ENCODE results near the gene SAMD14. TPM values are rescaled to one million over a fixed set of nuclear protein-coding genes. Genes with fewer than 3 reads are reported as not detected.

Gene SAMD14
- polyA plus RNA-seq, 1 donor = 5.7 TPM

DNA sequence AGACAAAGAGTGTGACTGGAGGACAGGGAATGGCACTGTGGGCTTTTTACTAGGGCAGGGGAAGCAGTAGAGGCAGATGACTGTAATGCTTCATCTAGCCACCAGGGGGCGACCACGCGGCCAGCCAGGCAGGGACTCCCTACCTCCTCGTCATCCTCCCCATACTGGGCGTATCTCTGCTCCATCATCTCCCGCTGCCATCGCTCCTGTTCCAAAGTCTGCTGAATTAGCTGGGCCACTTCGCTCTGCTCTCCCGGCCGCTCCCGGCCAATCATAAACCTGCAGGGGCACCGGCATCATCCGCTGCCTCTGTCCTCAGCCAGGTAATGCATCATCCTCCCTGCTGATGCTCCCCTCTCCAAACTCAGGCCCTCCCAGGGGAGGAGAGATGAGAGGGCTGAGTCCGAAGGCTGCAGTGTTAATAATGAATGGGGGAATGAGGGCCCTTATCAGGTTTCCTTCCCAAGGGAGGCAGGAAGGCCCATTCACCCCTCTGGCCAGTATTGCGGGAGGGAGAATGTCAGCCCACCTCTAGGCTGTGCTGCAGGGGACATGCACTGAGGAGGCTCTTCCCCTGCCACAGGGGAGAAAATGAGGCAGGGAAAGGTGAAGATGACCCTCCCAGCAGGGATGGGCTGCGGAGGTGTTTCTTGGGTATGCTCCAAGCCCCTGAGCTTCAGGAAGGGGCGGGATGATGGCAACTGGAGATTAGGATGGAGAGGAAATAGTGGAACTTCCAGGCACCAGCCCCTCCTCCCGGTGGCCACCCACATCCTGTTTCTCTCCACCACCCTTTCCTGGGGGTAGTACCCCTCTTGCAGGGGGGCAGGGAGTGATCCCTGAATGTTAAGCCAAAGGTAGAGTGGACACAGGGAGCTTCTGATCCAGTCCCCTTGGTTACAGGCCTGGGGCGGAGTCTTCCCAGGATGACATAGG lies 10.3 kb upstream of the SAMD14 start:
- Histone ChIP-seq H3K27me3 (ENCODE audit: control insufficient read depth, insufficient read depth, low read length) (no peaks in the 10 kb centered on the region), H3K27ac (ENCODE audit: low read length) (no peak overlapping the region), H3K4me1 (ENCODE audit: control insufficient read depth, insufficient read depth, low read length) (peaks cover 11% of the 10 kb centered on the region), H3K36me3 (ENCODE audit: control insufficient read depth, insufficient read depth, low read length) (peaks cover 99% of the 10 kb centered on the region), H3K4me3 (ENCODE audit: low read length) (no peak overlapping the region), H3K9me3 (ENCODE audit: control insufficient read depth, low read depth, low read length) (peaks cover 3% of the 10 kb centered on the region)
- DNase-seq = peak; percentile 71 to 77
- 10% methylated on average over 2 of the region's 19 CpGs for WGBS (ENCODE audit: insufficient coverage, low lambda C conversion rate)

DNA sequence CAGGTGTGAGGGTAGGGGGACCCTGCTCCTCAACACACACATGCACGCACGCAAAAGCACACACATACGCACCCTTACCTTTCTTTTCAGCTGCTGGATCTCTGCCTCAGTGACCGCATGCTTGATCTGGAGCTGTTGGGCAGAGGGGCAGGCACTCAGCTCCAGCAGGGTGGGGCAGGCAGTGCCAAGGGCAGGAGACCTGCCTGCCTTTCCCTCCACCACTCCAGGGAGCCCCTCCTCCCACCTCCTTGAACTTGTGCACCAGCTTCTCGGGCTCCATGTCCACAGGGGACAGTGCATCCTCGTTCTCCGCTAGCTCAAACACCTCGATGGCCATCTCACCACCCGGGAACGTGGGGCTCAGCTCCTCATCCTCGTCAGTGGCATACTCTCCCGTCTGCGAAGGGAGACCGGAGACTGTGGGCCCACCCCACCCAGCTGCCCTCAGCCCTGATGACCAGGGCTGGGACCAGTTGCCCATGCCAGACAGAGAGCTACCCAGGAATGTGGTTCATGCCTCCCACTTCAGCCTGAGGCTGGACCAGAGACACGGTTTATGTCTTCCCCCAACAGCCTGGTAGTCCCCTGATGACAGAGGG lies 9.3 kb upstream of the SAMD14 start:
- H3K36me3 ChIP-seq (ENCODE audit: control insufficient read depth, insufficient read depth, low read length) = peaks cover 97% of the 10 kb centered on the region
- peaks cover 4% of the 10 kb centered on the region for H3K4me1 ChIP-seq (ENCODE audit: control insufficient read depth, insufficient read depth, low read length)
- DNase-seq = no peak
- H3K27ac ChIP-seq (ENCODE audit: low read length) = no peak overlapping the region
- no peak overlapping the region for H3K4me3 ChIP-seq (ENCODE audit: low read length)
- peaks cover 3% of the 10 kb centered on the region for H3K9me3 ChIP-seq (ENCODE audit: control insufficient read depth, low read depth, low read length)
- H3K27me3 ChIP-seq (ENCODE audit: control insufficient read depth, insufficient read depth, low read length) = no peaks in the 10 kb centered on the region
- no CpG with 5 or more reads among the region's 15 CpGs for WGBS (ENCODE audit: insufficient coverage, low lambda C conversion rate)

DNA sequence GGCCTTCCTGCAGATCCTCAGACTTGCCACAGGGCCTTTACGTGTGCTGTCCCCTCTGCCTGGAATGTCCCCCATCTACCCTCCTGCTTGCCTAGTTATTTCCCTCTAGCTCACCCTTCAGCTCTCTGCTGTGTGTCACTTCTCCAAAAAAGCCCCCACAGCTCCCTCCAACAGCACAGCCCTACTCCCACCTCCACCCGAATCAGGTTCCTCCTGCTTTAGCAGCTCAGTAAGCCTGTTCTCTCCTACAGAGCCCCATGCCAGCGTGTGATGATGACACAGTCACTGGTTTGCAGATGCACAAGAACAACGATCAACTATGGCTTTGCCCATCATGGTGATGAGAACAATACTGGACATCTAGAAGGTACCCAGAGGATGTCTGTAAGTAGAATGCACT lies 7.1 kb upstream of the SAMD14 start:
- no peak for DNase-seq
- Histone ChIP-seq H3K4me1 (ENCODE audit: control insufficient read depth, insufficient read depth, low read length) (peaks cover 13% of the 10 kb centered on the region), H3K9me3 (ENCODE audit: control insufficient read depth, low read depth, low read length) (peaks cover 3% of the 10 kb centered on the region), H3K27ac (ENCODE audit: low read length) (no peak overlapping the region), H3K27me3 (ENCODE audit: control insufficient read depth, insufficient read depth, low read length) (no peaks in the 10 kb centered on the region), H3K4me3 (ENCODE audit: low read length) (no peak overlapping the region), H3K36me3 (ENCODE audit: control insufficient read depth, insufficient read depth, low read length) (peaks cover 77% of the 10 kb centered on the region)
- WGBS (ENCODE audit: insufficient coverage, low lambda C conversion rate) = no CpG with 5 or more reads among the region's 4 CpGs

DNA sequence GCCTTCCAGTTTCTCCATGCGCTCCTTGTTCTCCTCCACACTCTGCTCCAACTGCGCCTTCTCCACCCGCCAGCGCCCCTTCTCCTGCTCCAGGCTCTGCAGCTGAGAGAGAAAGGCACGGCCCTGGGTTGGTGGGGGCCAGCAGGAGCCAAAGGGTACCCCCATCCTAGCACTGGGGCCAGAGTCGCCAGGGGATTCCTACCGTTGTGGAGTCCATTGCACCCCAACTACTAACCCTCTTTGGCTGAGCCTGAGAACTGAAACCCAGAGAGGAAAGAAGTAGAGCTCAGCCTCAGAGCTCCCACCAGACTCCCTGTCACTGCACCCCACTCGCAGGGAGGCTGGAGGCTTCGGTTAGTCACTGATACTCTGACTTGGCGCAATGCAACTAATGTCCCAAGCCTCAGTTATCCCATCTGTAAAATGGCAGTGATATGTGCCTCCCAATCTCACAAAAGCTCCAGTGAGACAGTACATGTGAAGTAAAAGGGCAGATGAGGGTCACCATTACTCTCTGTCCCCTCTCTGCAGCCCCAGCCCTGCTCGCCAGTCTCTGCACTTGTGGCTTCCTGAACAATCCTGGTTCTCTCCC lies 6.2 kb upstream of the SAMD14 start:
- Histone ChIP-seq H3K27me3 (ENCODE audit: control insufficient read depth, insufficient read depth, low read length) (no peaks in the 10 kb centered on the region), H3K4me1 (ENCODE audit: control insufficient read depth, insufficient read depth, low read length) (peaks cover 13% of the 10 kb centered on the region), H3K9me3 (ENCODE audit: control insufficient read depth, low read depth, low read length) (peaks cover 3% of the 10 kb centered on the region), H3K4me3 (ENCODE audit: low read length) (no peak overlapping the region), H3K36me3 (ENCODE audit: control insufficient read depth, insufficient read depth, low read length) (peaks cover 68% of the 10 kb centered on the region), H3K27ac (ENCODE audit: low read length) (no peak overlapping the region)
- no peak for DNase-seq
- no CpG with 5 or more reads among the region's 11 CpGs for WGBS (ENCODE audit: insufficient coverage, low lambda C conversion rate)

DNA sequence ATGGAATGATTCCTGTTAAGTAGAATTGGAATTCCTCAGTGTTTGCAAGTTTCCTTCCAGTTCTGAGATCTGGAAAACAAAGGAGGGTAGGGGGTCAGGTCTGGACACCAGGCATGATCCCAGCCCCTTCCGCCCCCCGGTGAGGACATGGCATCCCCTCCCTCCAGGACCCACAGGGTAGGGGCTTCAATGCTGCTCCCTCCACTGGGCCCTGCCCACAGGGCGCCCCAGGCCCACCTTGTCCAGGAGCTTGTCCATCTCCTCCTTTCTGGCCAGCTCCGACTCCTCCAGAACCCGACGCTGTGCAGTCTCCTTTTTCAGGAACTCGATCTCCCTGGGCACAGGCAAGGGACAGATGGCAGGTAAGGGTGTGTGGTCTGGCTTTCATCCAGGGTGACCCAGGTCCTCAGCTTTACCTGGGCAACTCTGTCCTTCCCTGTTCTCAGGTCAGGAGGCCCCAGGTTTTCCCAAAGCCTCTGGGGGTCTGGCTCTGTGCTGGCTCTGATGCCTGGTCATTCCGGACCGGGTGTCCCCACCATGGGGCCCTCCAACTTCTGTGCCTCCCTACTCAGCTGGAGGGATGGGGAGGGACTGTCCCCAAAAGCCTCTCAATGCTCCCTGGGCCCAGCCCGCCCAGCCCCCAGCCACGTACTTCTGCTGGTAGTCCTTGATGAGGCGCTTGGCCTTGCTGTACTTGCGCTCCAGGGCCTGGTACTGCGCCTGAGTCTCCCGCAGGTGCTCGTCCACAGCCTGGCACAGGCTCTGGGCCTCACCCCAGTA lies 5.5 kb upstream of the SAMD14 start:
- peaks cover 62% of the 10 kb centered on the region for H3K36me3 ChIP-seq (ENCODE audit: control insufficient read depth, insufficient read depth, low read length)
- H3K9me3 ChIP-seq (ENCODE audit: control insufficient read depth, low read depth, low read length) = peaks cover 3% of the 10 kb centered on the region
- peaks cover 4% of the 10 kb centered on the region for H3K27me3 ChIP-seq (ENCODE audit: control insufficient read depth, insufficient read depth, low read length)
- no peak overlapping the region for H3K4me3 ChIP-seq (ENCODE audit: low read length)
- peaks cover 15% of the 10 kb centered on the region for H3K4me1 ChIP-seq (ENCODE audit: control insufficient read depth, insufficient read depth, low read length)
- no peak overlapping the region for H3K27ac ChIP-seq (ENCODE audit: low read length)
- DNase-seq = no peak
- no CpG with 5 or more reads among the region's 16 CpGs for WGBS (ENCODE audit: insufficient coverage, low lambda C conversion rate)

DNA sequence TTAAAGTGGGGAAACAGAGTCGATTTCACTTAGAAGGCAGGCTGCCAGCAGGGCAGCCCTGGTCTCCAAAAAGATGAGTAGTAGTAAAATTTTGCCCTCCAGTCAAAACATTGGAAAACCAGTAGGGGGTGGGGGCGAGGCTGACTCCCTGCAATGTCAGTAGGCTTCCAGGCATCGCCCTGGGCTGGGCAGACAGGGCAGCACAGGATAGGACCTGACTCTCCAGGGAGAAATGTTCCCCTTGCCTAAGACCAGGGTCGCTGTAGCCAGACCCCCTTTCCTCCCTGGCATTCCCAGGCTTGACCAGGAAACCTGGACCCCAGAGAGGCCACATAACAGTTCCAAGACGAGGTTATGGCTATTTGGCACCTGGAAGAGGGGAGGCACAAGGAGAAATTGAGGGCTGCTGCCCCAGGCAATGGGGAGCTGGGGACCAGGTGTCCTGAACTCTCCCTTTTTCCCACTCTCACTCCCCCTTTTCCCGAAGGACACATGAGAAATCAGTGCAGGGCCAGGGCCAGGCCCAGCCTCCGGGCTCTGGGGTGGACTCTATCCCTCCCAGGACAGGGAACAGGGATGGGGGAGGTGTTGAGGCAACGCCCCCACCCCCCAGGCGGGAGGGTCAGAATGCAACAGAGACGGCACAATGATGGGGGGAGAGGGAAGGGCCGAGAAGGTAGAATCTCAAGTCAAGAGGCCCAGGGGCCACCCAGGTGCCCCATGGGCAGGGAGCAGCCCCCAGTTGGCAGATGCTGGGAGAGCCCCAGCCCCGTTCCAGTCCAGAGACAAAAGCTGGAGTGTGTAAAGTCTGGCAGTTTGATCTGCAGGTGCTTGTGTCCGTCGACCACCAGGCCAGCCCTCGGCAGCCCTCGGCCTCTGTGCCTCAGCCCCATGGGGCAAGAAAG lies 4.5 kb upstream of the SAMD14 start:
- no CpG with 5 or more reads among the region's 16 CpGs for WGBS (ENCODE audit: insufficient coverage, low lambda C conversion rate)
- Histone ChIP-seq H3K4me1 (ENCODE audit: control insufficient read depth, insufficient read depth, low read length) (peaks cover 20% of the 10 kb centered on the region), H3K9me3 (ENCODE audit: control insufficient read depth, low read depth, low read length) (peaks cover 3% of the 10 kb centered on the region), H3K27me3 (ENCODE audit: control insufficient read depth, insufficient read depth, low read length) (peaks cover 9% of the 10 kb centered on the region), H3K4me3 (ENCODE audit: low read length) (no peak overlapping the region), H3K27ac (ENCODE audit: low read length) (no peak overlapping the region), H3K36me3 (ENCODE audit: control insufficient read depth, insufficient read depth, low read length) (peaks cover 52% of the 10 kb centered on the region)
- DNase-seq = no peak

DNA sequence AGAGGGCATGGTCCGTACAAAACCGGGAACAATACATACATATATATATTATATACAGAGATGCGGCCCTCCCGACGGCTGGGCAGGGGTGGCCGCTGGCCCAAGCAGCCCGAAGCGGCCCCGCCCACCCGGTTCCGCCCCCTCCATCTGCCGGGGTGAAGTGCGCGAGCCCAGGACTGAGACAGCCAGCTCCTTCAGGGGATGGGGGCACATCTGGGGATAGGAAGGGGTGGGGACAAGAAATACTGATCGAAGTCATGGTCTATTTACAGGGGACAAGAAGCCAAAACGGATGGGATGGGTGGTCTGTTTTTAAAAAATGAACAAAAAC lies 3.8 kb upstream of the SAMD14 start:
- no peak for DNase-seq
- no peak overlapping the region for H3K27ac ChIP-seq (ENCODE audit: low read length)
- no CpG with 5 or more reads among the region's 16 CpGs for WGBS (ENCODE audit: insufficient coverage, low lambda C conversion rate)

DNA sequence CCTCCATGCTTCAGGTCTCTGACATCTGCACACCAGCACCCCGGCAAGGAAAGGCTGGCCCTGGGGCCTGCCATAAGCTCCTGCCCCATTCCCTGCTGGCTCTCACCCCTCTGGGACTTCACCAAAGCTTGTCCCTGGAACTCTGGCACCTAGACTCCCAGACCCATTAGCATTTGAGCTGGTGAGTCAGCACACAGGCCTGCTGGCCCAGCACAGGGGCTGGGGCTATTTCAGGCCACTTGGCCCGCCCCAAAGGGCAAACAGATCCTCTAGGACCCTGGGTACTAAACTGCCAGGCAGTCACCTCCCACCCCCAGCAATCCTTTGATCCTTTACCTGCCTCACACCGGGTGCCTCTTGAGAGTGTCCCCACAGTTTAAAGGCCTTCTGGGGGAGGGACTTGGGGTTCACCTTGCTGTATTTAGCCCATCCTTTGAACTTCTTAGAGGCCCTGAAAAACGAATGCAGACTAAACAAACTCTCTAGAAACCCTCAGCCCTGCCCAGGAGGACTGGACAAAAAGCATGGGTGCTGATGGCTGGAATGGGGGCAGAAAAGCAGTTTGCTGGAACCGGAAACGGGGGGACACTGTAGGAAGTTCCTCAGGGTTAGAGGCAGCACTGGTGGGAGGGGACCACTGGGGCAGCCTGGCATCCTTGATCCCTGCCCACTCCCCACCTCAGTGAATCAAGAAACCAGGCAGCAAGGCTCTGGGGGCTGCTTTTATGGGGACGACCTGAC lies 3.2 kb upstream of the SAMD14 start:
- H3K9me3 ChIP-seq (ENCODE audit: control insufficient read depth, low read depth, low read length) = peaks cover 3% of the 10 kb centered on the region
- H3K4me1 ChIP-seq (ENCODE audit: control insufficient read depth, insufficient read depth, low read length) = peaks cover 28% of the 10 kb centered on the region
- no CpG with 5 or more reads among the region's 7 CpGs for WGBS (ENCODE audit: insufficient coverage, low lambda C conversion rate)
- peak in 1 of 2 donors; percentile 39 for DNase-seq
- H3K27me3 ChIP-seq (ENCODE audit: control insufficient read depth, insufficient read depth, low read length) = peaks cover 9% of the 10 kb centered on the region
- no peak overlapping the region for H3K4me3 ChIP-seq (ENCODE audit: low read length)
- peaks cover 40% of the 10 kb centered on the region for H3K36me3 ChIP-seq (ENCODE audit: control insufficient read depth, insufficient read depth, low read length)
- H3K27ac ChIP-seq (ENCODE audit: low read length) = no peak overlapping the region

More for the DNA sequence above, 3.8 kb upstream of the SAMD14 start:
- Histone ChIP-seq H3K4me1 (ENCODE audit: control insufficient read depth, insufficient read depth, low read length) (peaks cover 23% of the 10 kb centered on the region), H3K9me3 (ENCODE audit: control insufficient read depth, low read depth, low read length) (peaks cover 3% of the 10 kb centered on the region), H3K36me3 (ENCODE audit: control insufficient read depth, insufficient read depth, low read length) (peaks cover 45% of the 10 kb centered on the region), H3K27me3 (ENCODE audit: control insufficient read depth, insufficient read depth, low read length) (peaks cover 9% of the 10 kb centered on the region), H3K4me3 (ENCODE audit: low read length) (no peak overlapping the region)

DNA sequence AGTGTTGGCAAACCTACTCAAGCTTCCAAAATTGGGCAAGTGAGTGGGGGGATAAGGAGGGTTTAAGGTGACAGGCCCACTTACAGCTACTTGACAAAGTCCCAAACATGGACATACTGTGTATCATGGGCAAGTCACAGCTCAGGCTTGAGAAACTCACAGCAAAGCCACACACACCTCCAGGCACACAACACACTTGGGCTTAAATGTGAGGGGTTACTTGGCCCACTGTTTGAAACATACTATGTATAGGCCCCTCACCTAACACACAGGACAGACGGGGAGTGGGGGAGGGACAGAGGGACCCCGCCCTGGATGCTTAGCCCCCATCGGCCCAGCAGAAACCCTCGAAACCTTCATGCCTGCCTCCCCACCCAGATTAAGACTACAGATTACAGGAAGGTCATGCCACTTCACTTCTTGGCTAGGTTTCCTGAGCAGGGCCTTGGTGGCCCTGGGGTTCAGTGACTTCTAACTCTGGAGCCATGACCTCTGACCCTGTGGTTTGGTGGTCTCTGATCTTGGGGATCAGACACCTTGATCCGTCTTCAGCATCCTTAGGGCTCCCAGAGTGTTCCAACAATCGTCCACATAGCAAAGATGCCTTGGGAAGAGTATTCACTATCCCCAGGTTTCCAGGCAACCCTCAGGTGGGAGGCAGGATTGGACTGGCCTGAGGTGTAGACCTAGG lies 2.3 kb upstream of the SAMD14 start:
- Histone ChIP-seq H3K36me3 (ENCODE audit: control insufficient read depth, insufficient read depth, low read length) (peaks cover 30% of the 10 kb centered on the region), H3K4me1 (ENCODE audit: control insufficient read depth, insufficient read depth, low read length) (peaks cover 30% of the 10 kb centered on the region), H3K4me3 (ENCODE audit: low read length) (no peak overlapping the region), H3K27ac (ENCODE audit: low read length) (no peak overlapping the region), H3K27me3 (ENCODE audit: control insufficient read depth, insufficient read depth, low read length) (peaks cover 9% of the 10 kb centered on the region), H3K9me3 (ENCODE audit: control insufficient read depth, low read depth, low read length) (peaks cover 3% of the 10 kb centered on the region)
- no CpG with 5 or more reads among the region's 6 CpGs for WGBS (ENCODE audit: insufficient coverage, low lambda C conversion rate)
- no peak for DNase-seq

Measured in large intestine (tissue), 3 donors.